Measurements from ENCODE around the gene GRM4.

GRM4 gene

DNA sequence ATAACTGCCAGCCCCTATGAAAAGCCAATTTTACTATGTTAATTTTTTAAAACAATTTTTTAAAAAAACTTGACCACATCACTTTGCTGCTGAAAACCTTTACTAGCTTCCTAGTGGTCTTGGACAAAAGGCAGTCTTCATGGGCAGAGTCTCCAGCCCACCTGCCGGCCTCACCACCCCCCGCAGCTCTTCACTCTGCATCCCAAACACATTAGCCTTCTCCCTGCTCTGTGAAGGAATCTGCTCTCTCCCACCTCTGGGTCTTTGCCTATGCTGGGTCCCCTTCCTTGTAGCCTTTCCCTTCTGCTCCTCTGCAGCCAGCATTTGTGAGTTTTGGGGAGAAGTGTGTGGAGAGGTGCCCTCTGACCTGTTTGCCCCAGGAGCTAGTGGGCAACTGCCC lies 171.4 kb downstream of the GRM4 start:
- peaks cover 8% of the 10 kb centered on the region for H3K27me3 ChIP-seq (ENCODE audit: low read depth, low read length)
- peaks cover 0 to 5% of the 10 kb centered on the region in 2 donors for H3K9me3 ChIP-seq (ENCODE audit: control insufficient read depth in 1 of 2, low read length in 2 of 2)
- no peaks in the 10 kb centered on the region for H3K4me1 ChIP-seq (ENCODE audit: control insufficient read depth in 1 of 2, insufficient read depth in 2 of 2, low read length in 2 of 2)
- H3K36me3 ChIP-seq (ENCODE audit: control insufficient read depth in 1 of 2, insufficient read depth in 2 of 2, low read length in 2 of 2) = no peaks in the 10 kb centered on the region
- no peak overlapping the region for H3K4me3 ChIP-seq (ENCODE audit: low read depth in 1 of 2, low read length in 2 of 2)
- no peak overlapping the region for H3K27ac ChIP-seq (ENCODE audit: low read length)

DNA sequence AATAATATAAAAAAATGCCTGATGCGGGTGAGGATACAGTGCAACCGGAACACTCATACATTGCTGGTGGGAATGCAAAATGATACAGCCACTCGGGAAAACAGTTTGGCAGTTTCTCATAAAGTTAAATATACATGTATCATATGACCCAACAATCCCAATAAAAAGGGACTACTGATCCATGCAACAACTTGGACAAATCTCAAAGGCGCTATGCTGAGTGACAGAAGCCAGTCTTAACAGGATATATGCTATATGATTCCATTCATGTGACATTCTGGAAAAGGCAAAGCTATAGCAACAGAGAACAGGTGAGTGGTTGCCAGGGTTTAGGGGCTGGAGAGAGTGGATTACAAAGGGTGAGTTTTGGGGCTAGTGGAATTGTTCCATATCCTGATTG lies 171.9 kb downstream of the GRM4 start:
- Histone ChIP-seq H3K4me3 (ENCODE audit: low read depth in 1 of 2, low read length in 2 of 2) (no peak overlapping the region), H3K4me1 (ENCODE audit: control insufficient read depth in 1 of 2, insufficient read depth in 2 of 2, low read length in 2 of 2) (no peaks in the 10 kb centered on the region), H3K36me3 (ENCODE audit: control insufficient read depth in 1 of 2, insufficient read depth in 2 of 2, low read length in 2 of 2) (no peaks in the 10 kb centered on the region), H3K9me3 (ENCODE audit: control insufficient read depth in 1 of 2, low read length in 2 of 2) (peaks cover 0 to 5% of the 10 kb centered on the region in 2 donors), H3K27ac (ENCODE audit: low read length) (no peak overlapping the region), H3K27me3 (ENCODE audit: low read depth, low read length) (peaks cover 8% of the 10 kb centered on the region)

GRCh38 chr6:33971580-33971979 lies 174.3 kb downstream of the GRM4 start:
- Histone ChIP-seq H3K9me3 (ENCODE audit: control insufficient read depth in 1 of 2, low read length in 2 of 2) (peaks cover 0 to 5% of the 10 kb centered on the region in 2 donors), H3K4me1 (ENCODE audit: control insufficient read depth in 1 of 2, insufficient read depth in 2 of 2, low read length in 2 of 2) (no peaks in the 10 kb centered on the region), H3K4me3 (ENCODE audit: low read depth in 1 of 2, low read length in 2 of 2) (no peak overlapping the region), H3K36me3 (ENCODE audit: control insufficient read depth in 1 of 2, insufficient read depth in 2 of 2, low read length in 2 of 2) (no peaks in the 10 kb centered on the region), H3K27me3 (ENCODE audit: low read depth, low read length) (peaks cover 9% of the 10 kb centered on the region), H3K27ac (ENCODE audit: low read length) (no peak overlapping the region)
